Endothelial cell of umbilical vein (primary cell): ENCODE data around the gene LRRC61. TPM values are rescaled to one million over a fixed set of nuclear protein-coding genes. Genes with fewer than 3 reads are reported as not detected.

Experiments used
- BruUV-seq: library from RNA; stranded (reverse); fragments of 400-500 nt; replicated peaks from 2 replicates; lab custom pipeline; 2021; lab: Mats Ljungman, UMichigan
- CTCF ChIA-PET: fragments of 300-600, 350-600 bp; sonication (Branson Sonifier 250); formaldehyde crosslinking; loops from one replicate; lab custom pipeline; 2021; ENCODE audit warnings: antibody characterized with exemption, inconsistent platforms; lab: Charles Lee
- POLR2A ChIA-PET: fragments of 300-600, 350-600 bp; sonication (Branson Sonifier 250); formaldehyde crosslinking; loops from one replicate; lab custom pipeline; 2021; ENCODE audit warnings: antibody characterized with exemption, inconsistent platforms; lab: Charles Lee
- DNase-seq: peaks from one replicate; pipeline ENCODE4 v3.0.0-alpha.2; 2011; ENCODE audit warnings: low read depth, low spot score
- FAIRE-seq: peaks from 2 replicates; lab custom pipeline; 2011; peaks lifted over from hg19 to GRCh38; lab: Jason Lieb, UNC
- H2AFZ ChIP-seq: 2 replicates; pipeline ENCODE4 v1.6.0; 2012; ENCODE audit warnings: low read depth, low read length, control low read depth, inconsistent platforms
- H3K27ac ChIP-seq: 2 replicates; pipeline ENCODE4 v1.5.1; 2011; ENCODE audit warnings: low read depth, mild to moderate bottlenecking, control low read depth, low read length, moderate library complexity; ENCODE audit not compliant: insufficient read depth
- H3K27me3 ChIP-seq, 2 experiments: 2 replicates each; pipeline versions ENCODE4 v1.6.0 to v1.6.1; 2011; ENCODE audit warnings: low read length in 2 of 2, mixed read lengths in 1 of 2; ENCODE audit not compliant: control insufficient read depth in 2 of 2, insufficient read depth in 2 of 2
- H3K36me3 ChIP-seq, 2 experiments: 2 replicates in 1 of 2; 3 replicates in 1 of 2; pipeline ENCODE4 v1.5.1; 2011; ENCODE audit warnings: low read length in 2 of 2, mild to moderate bottlenecking in 1 of 2, moderate library complexity in 1 of 2; ENCODE audit not compliant: control insufficient read depth in 2 of 2, insufficient read depth in 2 of 2; ENCODE audit errors: extremely low read depth in 1 of 2
- H3K4me1 ChIP-seq: 3 replicates; pipeline ENCODE4 v1.5.1; 2011; ENCODE audit warnings: mild to moderate bottlenecking, low read length; ENCODE audit not compliant: control insufficient read depth, insufficient read depth; ENCODE audit errors: extremely low read depth
- H3K4me2 ChIP-seq: 2 replicates; pipeline ENCODE4 v1.6.1; 2011; ENCODE audit warnings: low read length, control low read depth, mixed read lengths; ENCODE audit not compliant: insufficient read depth
- H3K4me3 ChIP-seq, 3 experiments: fragments of 200-600 bp in 1 of 3; sonication (generic), shearing (Covaris generic) in 1 of 3; replicated peaks in 1 of 3; 2 replicates each; pipeline ENCODE4 v1.5.1; 2011 to 2016; ENCODE audit warnings: control low read depth in 3 of 3, low read length in 3 of 3, mild to moderate bottlenecking in 2 of 3, inconsistent platforms in 1 of 3, low read depth in 1 of 3, moderate library complexity in 1 of 3; ENCODE audit not compliant: insufficient read depth in 1 of 3
- H3K79me2 ChIP-seq: 2 replicates; pipeline ENCODE4 v1.6.0; 2012; ENCODE audit warnings: low read length, inconsistent platforms; ENCODE audit not compliant: control insufficient read depth, insufficient read depth
- H3K9ac ChIP-seq: replicated peaks from 2 replicates; pipeline ENCODE3; 2011; ENCODE audit warnings: low read length, control low read depth; ENCODE audit not compliant: insufficient read depth; ENCODE audit errors: extremely low read depth
- H3K9me1 ChIP-seq: replicated peaks from 3 replicates; pipeline ENCODE4 v1.6.0; 2011; ENCODE audit warnings: mild to moderate bottlenecking, low read length; ENCODE audit not compliant: control insufficient read depth, insufficient read depth; ENCODE audit errors: extremely low read depth
- H3K9me3 ChIP-seq: replicated peaks from 2 replicates; pipeline ENCODE4 v1.5.1; 2012; ENCODE audit warnings: low read length, inconsistent platforms; ENCODE audit not compliant: control insufficient read depth, insufficient read depth
- H4K20me1 ChIP-seq: replicated peaks from 2 replicates; pipeline ENCODE3; 2011; ENCODE audit warnings: mild to moderate bottlenecking, low read length; ENCODE audit not compliant: control insufficient read depth, insufficient read depth; ENCODE audit errors: extremely low read depth
- EZH2 ChIP-seq: IDR thresholded peaks from 2 replicates; pipeline ENCODE4 v1.6.1; 2012; ENCODE audit warnings: borderline replicate concordance, low read depth, mild to moderate bottlenecking, moderate library complexity, low read length, inconsistent platforms; ENCODE audit not compliant: severe bottlenecking
- FOS ChIP-seq: IDR thresholded peaks from 2 replicates; pipeline ENCODE4 v1.6.1; 2011; ENCODE audit warnings: mild to moderate bottlenecking, low read length, moderate library complexity, borderline replicate concordance; ENCODE audit not compliant: insufficient read depth
- GATA2 ChIP-seq: IDR thresholded peaks from 2 replicates; pipeline ENCODE4 v1.7.0; 2011; ENCODE audit warnings: low read depth, mild to moderate bottlenecking, moderate library complexity, mixed read lengths, low read length; ENCODE audit not compliant: insufficient read length, insufficient read depth
- JUN ChIP-seq: IDR thresholded peaks from 2 replicates; pipeline ENCODE4 v1.6.1; 2011; ENCODE audit warnings: borderline replicate concordance, low read depth; ENCODE audit not compliant: insufficient read length, insufficient read depth
- MAX ChIP-seq: IDR thresholded peaks from 2 replicates; pipeline ENCODE4 v1.6.1; 2011; ENCODE audit not compliant: insufficient read depth, insufficient read length
- MYC ChIP-seq: IDR thresholded peaks from one replicate; pipeline ENCODE4 v1.6.1; 2011; ENCODE audit warnings: mild to moderate bottlenecking, low read depth, low read length
- POLR2A ChIP-seq: IDR thresholded peaks from 2 replicates; pipeline ENCODE4 v1.6.1; 2012; ENCODE audit warnings: low read depth, mild to moderate bottlenecking, control low read depth, low read length
- POLR2AphosphoS5 ChIP-seq: IDR thresholded peaks from 2 replicates; pipeline ENCODE4 v1.6.1; 2012; ENCODE audit warnings: low read depth, mild to moderate bottlenecking, control low read depth, low read length, moderate library complexity; ENCODE audit not compliant: insufficient read depth
- dilution Hi-C: fragments of 300-500 bp; cut with MboI; formaldehyde crosslinking; loops from one replicate; pipeline ENCODE4 v1.15.0; 2019; ENCODE audit warnings: low sequenced_read_pairs; ENCODE audit not compliant: extremely low pct_ligation_motif_present
- intact Hi-C: fragments of 100-400 bp; cut with micrococcal nuclease; formaldehyde crosslinking; loops from one replicate; pipeline ENCODE4 v1.10.0; 2022
- polyA plus RNA-seq, 4 experiments: library from polyadenylated mRNA; depleted of rRNA in 3 of 4; stranded (reverse) in 3 of 4; unstranded in 1 of 4; fragments of >200 nt; gene quantifications; 2 replicates each; pipeline versions ENCODE4 v1.2.1 to v1.2.3, GENCODE V29; 2011 to 2012; ENCODE audit warnings: missing spikeins in 1 of 4
- total RNA-seq: library from RNA; stranded (reverse); gene quantifications from 2 replicates; pipeline ENCODE4 v1.2.3, GENCODE V29; 2021
- TF ChIP-seq, protein P1 (sequence below), 2 donors: IDR thresholded peaks; 1 replicate in 1 of 2; 2 replicates in 1 of 2; pipeline ENCODE4 v1.5.1; 2011; ENCODE audit warnings: low read length in 2 of 2, mild to moderate bottlenecking in 2 of 2, moderate library complexity in 2 of 2, control low read depth in 1 of 2, inconsistent platforms in 1 of 2, low read depth in 1 of 2; ENCODE audit not compliant: insufficient read depth in 1 of 2; ENCODE audit errors: extremely low read depth in 1 of 2

LRRC61 gene
- total and polyA plus RNA-seq, 2 donors (not counting 3 experiments of a cell fraction or from before 2014, with no cell fraction given) = 0.72 TPM; not detected in 1

DNA sequence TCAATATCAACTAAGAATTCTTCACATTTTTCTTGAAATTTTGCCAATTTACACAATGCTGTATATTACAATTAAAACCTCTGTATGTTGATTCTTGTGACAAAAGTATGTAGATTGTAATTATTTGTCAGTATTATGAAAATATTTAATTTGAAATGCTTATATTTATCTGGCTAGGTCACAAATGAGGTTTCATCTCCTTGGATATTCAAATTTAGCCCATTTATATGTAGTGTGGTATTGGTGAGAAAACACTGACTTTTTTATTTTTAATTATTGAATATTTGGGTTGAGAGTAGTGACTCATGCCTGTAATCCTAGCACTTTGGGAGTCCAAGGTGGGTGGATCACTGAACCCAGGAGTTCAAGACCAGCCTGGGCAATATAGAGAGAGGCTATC, 21.1 kb downstream of the LRRC61 start:
- CTCF ChIA-PET = no interaction called here
- no peak for DNase-seq
- Histone ChIP-seq H3K79me2 (no peaks in the 10 kb centered on the region), H3K9me1 (no peaks in the 10 kb centered on the region), H3K9me3 (no peaks in the 10 kb centered on the region), H3K36me3 (no peaks in the 10 kb centered on the region), H3K4me2 (no peak overlapping the region), H3K4me3 (no peak overlapping the region), H2AFZ (no peak overlapping the region), H4K20me1 (no peaks in the 10 kb centered on the region), H3K27ac (no peak overlapping the region), H3K4me1 (no peaks in the 10 kb centered on the region), H3K9ac (no peak overlapping the region), H3K27me3 (peaks cover 25 to 35% of the 10 kb centered on the region in 2 experiments)
- dilution Hi-C loops = no loop called here
- no peak for FAIRE-seq
- intact Hi-C loops = no loop called here
- no TSS peak for BruUV-seq
- no peak for TF ChIP-seq MAX
- no peak for TF ChIP-seq GATA2
- no peak for TF ChIP-seq FOS
- no peak for TF ChIP-seq POLR2AphosphoS5
- no peak for TF ChIP-seq POLR2A
- TF ChIP-seq, protein P1, sequence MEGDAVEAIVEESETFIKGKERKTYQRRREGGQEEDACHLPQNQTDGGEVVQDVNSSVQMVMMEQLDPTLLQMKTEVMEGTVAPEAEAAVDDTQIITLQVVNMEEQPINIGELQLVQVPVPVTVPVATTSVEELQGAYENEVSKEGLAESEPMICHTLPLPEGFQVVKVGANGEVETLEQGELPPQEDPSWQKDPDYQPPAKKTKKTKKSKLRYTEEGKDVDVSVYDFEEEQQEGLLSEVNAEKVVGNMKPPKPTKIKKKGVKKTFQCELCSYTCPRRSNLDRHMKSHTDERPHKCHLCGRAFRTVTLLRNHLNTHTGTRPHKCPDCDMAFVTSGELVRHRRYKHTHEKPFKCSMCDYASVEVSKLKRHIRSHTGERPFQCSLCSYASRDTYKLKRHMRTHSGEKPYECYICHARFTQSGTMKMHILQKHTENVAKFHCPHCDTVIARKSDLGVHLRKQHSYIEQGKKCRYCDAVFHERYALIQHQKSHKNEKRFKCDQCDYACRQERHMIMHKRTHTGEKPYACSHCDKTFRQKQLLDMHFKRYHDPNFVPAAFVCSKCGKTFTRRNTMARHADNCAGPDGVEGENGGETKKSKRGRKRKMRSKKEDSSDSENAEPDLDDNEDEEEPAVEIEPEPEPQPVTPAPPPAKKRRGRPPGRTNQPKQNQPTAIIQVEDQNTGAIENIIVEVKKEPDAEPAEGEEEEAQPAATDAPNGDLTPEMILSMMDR (IDR thresholded peaks at IDR 0.05; ENCODE audit: extremely low read depth in 1 of 2, insufficient read depth in 1 of 2, low read depth in 1 of 2, low read length in 2 of 2) = no peak
- no peak for TF ChIP-seq MYC
- no peak for TF ChIP-seq JUN
- TF ChIP-seq EZH2 = no peak
- POLR2A ChIA-PET = no interaction called here
